HCT116 (cell line): ENCODE results near the gene BHLHE41. TPM values are rescaled to one million over a fixed set of nuclear protein-coding genes. Genes with fewer than 3 reads are reported as not detected.

Source experiments
- ATAC-seq: fragments of 200-7000 bp; cut with Tn5 transposase; 2 replicates; pipeline ENCODE4 v1.9.1; 2020; ENCODE audit warnings: mild to moderate bottlenecking, moderate library complexity
- BruUV-seq: library from RNA; stranded (reverse); fragments of 400-500 nt; replicated peaks from 2 replicates; lab custom pipeline; 2021; lab: Mats Ljungman, UMichigan
- CTCF ChIA-PET: fragments of 300-600 bp; sonication (Branson Sonifier 250); formaldehyde crosslinking; loops from one replicate; lab custom pipeline; 2021; ENCODE audit warnings: antibody characterized with exemption; lab: Charles Lee
- POLR2A ChIA-PET: fragments of 300-600, 350-600 bp; sonication (Branson Sonifier 250); formaldehyde crosslinking; loops from one replicate; lab custom pipeline; 2021; ENCODE audit warnings: antibody characterized with exemption; lab: Charles Lee
- RAD21 ChIA-PET, 2 experiments: fragments of 300-600 bp; sonication (Branson Sonifier 250); formaldehyde crosslinking; loops; one replicate each; lab custom pipeline; 2023; ENCODE audit warnings: low total read pairs in 2 of 2; ENCODE audit not compliant: uncharacterized antibody in 2 of 2, unreplicated experiment in 2 of 2, low non-redundant PET in 1 of 2; lab: Charles Lee
- DNase-seq: peaks from one replicate; pipeline ENCODE4 v3.0.0-alpha.2; 2010; ENCODE audit warnings: low read depth, low spot score
- H2AFZ ChIP-seq: fragments of 200-600 bp; shearing (Covaris generic), sonication (generic); 2 replicates; pipeline ENCODE4 v1.6.1; 2017; ENCODE audit warnings: low read depth, mixed run types, mixed read lengths, antibody characterized with exemption, low read length; ENCODE audit not compliant: poor library complexity, severe bottlenecking
- H3K27ac ChIP-seq: 2 replicates; pipeline ENCODE4 v1.5.1; 2012; ENCODE audit warnings: low read depth, low read length
- H3K27me3 ChIP-seq: fragments of 200-600 bp; sonication (generic); 2 replicates; pipeline ENCODE4 v1.6.1; 2016; ENCODE audit warnings: mixed run types, low read length, mixed read lengths; ENCODE audit not compliant: insufficient read depth
- H3K36me3 ChIP-seq, 2 experiments: fragments of 200-500 bp in 1 of 2; fragments of 200-600 bp in 1 of 2; sonication (Bioruptor generic) in 1 of 2; sonication (generic) in 1 of 2; 2 replicates each; pipeline versions ENCODE4 v1.5.1 to v1.6.1; 2014 to 2016; ENCODE audit warnings: low read length in 2 of 2, inconsistent platforms in 1 of 2, mixed read lengths in 1 of 2, mixed run types in 1 of 2; ENCODE audit not compliant: insufficient read depth in 2 of 2, control insufficient read depth in 1 of 2
- H3K4me1 ChIP-seq, 2 experiments: fragments of 200-600 bp in 1 of 2; sonication (generic) in 1 of 2; 2 replicates each; pipeline versions ENCODE4 v1.5.1 to v1.6.1; 2012 to 2017; ENCODE audit warnings: low read length in 2 of 2, inconsistent platforms in 1 of 2, mild to moderate bottlenecking in 1 of 2, mixed read lengths in 1 of 2, mixed run types in 1 of 2, moderate library complexity in 1 of 2; ENCODE audit not compliant: insufficient read depth in 2 of 2, control insufficient read depth in 1 of 2
- H3K4me2 ChIP-seq: fragments of 200-600 bp; sonication (generic); 2 replicates; pipeline ENCODE4 v1.6.1; 2017; ENCODE audit warnings: mixed run types, low read length, mixed read lengths
- H3K4me3 ChIP-seq, 2 experiments: fragments of 200-600 bp in 1 of 2; sonication (generic) in 1 of 2; replicated peaks in 1 of 2; 2 replicates each; pipeline ENCODE4 v1.5.1; 2011 to 2016; ENCODE audit warnings: low read length in 2 of 2, control low read depth in 1 of 2, low read depth in 1 of 2, mild to moderate bottlenecking in 1 of 2, mixed read lengths in 1 of 2, mixed run types in 1 of 2
- H3K79me2 ChIP-seq: fragments of 200-600 bp; sonication (generic); 2 replicates; pipeline ENCODE4 v1.6.1; 2017; ENCODE audit warnings: mild to moderate bottlenecking, mixed run types, low read length, moderate library complexity, mixed read lengths; ENCODE audit not compliant: insufficient read depth
- H3K9ac ChIP-seq: fragments of 200-600 bp; sonication (generic); 2 replicates; pipeline ENCODE4 v1.6.1; 2016; ENCODE audit warnings: low read length, mixed read lengths
- H3K9me2 ChIP-seq: fragments of 200-600 bp; sonication (generic), shearing (Covaris generic); 2 replicates; pipeline ENCODE4 v1.6.1; 2017; ENCODE audit warnings: mixed run types, mild to moderate bottlenecking, moderate library complexity; ENCODE audit not compliant: insufficient read depth
- H3K9me3 ChIP-seq, 2 experiments: fragments of 200-500 bp in 1 of 2; fragments of 200-600 bp in 1 of 2; sonication (Bioruptor generic) in 1 of 2; sonication (generic) in 1 of 2; 2 replicates each; pipeline ENCODE4 v1.6.1; 2014 to 2017; ENCODE audit warnings: low read length in 2 of 2, mixed read lengths in 2 of 2, inconsistent platforms in 1 of 2, low read depth in 1 of 2, mild to moderate bottlenecking in 1 of 2, mixed run types in 1 of 2, moderate library complexity in 1 of 2; ENCODE audit not compliant: control insufficient read depth in 1 of 2, insufficient read depth in 1 of 2
- H4K20me1 ChIP-seq: fragments of 200-600 bp; sonication (generic), shearing (Covaris generic); 2 replicates; pipeline ENCODE4 v1.6.1; 2017; ENCODE audit warnings: mixed run types, mild to moderate bottlenecking, moderate library complexity; ENCODE audit not compliant: insufficient read depth
- ELF1 ChIP-seq: IDR thresholded peaks from 2 replicates; pipeline ENCODE4 v1.6.1; 2012; ENCODE audit warnings: low read depth, borderline replicate concordance
- EZH2phosphoT487 ChIP-seq: fragments of 200-600 bp; IDR thresholded peaks from 2 replicates; pipeline ENCODE4 v1.6.1; 2018; ENCODE audit warnings: antibody characterized with exemption, borderline replicate concordance
- FOSL1 ChIP-seq: IDR thresholded peaks from 2 replicates; pipeline ENCODE4 v1.6.1; 2012; ENCODE audit warnings: low read depth
- POLR2A ChIP-seq: IDR thresholded peaks from 2 replicates; pipeline ENCODE4 v1.7.0; 2011; ENCODE audit warnings: borderline replicate concordance; ENCODE audit not compliant: insufficient read depth, insufficient read length; ENCODE audit errors: extremely low read depth
- POLR2AphosphoS5 ChIP-seq: IDR thresholded peaks from 2 replicates; pipeline ENCODE4 v1.6.1; 2011; ENCODE audit warnings: mild to moderate bottlenecking, low read depth, low read length, moderate library complexity
- RAD21 ChIP-seq: IDR thresholded peaks from 2 replicates; pipeline ENCODE4 v1.6.1; 2012; ENCODE audit warnings: low read depth, mild to moderate bottlenecking
- SIN3A ChIP-seq: IDR thresholded peaks from 2 replicates; pipeline ENCODE4 v1.6.1; 2012; ENCODE audit warnings: low read depth
- SRF ChIP-seq: IDR thresholded peaks from 2 replicates; pipeline ENCODE4 v1.6.1; 2012; ENCODE audit warnings: low read depth
- TCF7L2 ChIP-seq: IDR thresholded peaks from 2 replicates; pipeline ENCODE4 v1.7.0; 2011; ENCODE audit warnings: borderline replicate concordance, inconsistent platforms; ENCODE audit not compliant: insufficient read depth, insufficient read length; ENCODE audit errors: extremely low read depth
- YY1 ChIP-seq: IDR thresholded peaks from 2 replicates; pipeline ENCODE4 v1.6.1; 2011; ENCODE audit warnings: low read length, low read depth, moderate library complexity, mild to moderate bottlenecking; ENCODE audit not compliant: insufficient replicate concordance; ENCODE audit errors: extremely low read depth
- ZFX ChIP-seq: fragments of 450-650 bp; IDR thresholded peaks from 2 replicates; pipeline ENCODE4 v1.6.1; 2017
- ZNF274 ChIP-seq: fragments of 200-500 bp; sonication (Bioruptor generic); IDR thresholded peaks from 2 replicates; pipeline ENCODE4 v1.6.1; 2014; ENCODE audit warnings: mild to moderate bottlenecking, low read depth, low read length, inconsistent platforms
- intact Hi-C: fragments of 100-400 bp; cut with micrococcal nuclease; formaldehyde crosslinking; loops from 2 replicates; pipeline ENCODE4 v1.10.0; 2022
- total RNA-seq: library from RNA; stranded (reverse); gene quantifications from one replicate; pipeline ENCODE4 v1.2.1, GENCODE V29; 2021; ENCODE audit not compliant: unreplicated experiment
- TF ChIP-seq, protein P1 (sequence below), 3 experiments: fragments of 200-600 bp in 1 of 3; sonication (generic) in 1 of 3; IDR thresholded peaks in 2 of 3; conservative IDR thresholded peaks in 1 of 3; 2 replicates each; pipeline ENCODE4 v1.5.1; 2012 to 2017; ENCODE audit warnings: low read depth in 2 of 3, low read length in 2 of 3, antibody characterized with exemption in 1 of 3, borderline replicate concordance in 1 of 3, control low read depth in 1 of 3, mild to moderate bottlenecking in 1 of 3, mixed read lengths in 1 of 3, mixed run types in 1 of 3, moderate library complexity in 1 of 3; ENCODE audit not compliant: insufficient read depth in 1 of 3
- TF ChIP-seq, protein P2 (sequence below): IDR thresholded peaks from 2 replicates; pipeline ENCODE4 v1.6.1; 2011; ENCODE audit warnings: mild to moderate bottlenecking, low read length, moderate library complexity; ENCODE audit not compliant: insufficient replicate concordance; ENCODE audit errors: extremely low read depth
- TF ChIP-seq, protein P3 (sequence below): IDR thresholded peaks from 2 replicates; pipeline ENCODE4 v1.6.1; 2012

BHLHE41 gene
- total RNA-seq, 1 experiment from 2014 or later: 4.7 TPM

DNA sequence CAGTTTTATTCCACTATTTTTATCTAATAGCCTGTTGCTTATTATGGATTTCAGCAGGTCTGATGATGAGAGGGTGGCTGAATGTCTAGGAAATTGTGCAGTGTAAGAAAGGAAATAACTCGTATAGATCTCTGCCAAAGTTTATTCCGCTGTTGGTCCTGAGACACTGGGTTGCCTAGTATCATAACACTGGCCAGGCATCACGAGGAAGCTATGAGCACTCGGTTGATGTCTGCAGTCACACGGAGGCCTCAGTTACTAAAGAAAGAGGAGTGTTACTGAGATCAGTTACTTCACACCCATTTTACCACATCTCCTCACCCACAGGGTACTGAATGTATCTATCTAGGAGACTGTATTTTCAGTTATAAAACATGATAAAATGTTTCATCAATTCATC is 21.9 kb downstream of the BHLHE41 start:
- no TSS peak for BruUV-seq
- H2AFZ ChIP-seq: no peak overlapping the region
- DNase-seq (no peak), ATAC-seq (no peak)
- ChIA-PET POLR2A (no interaction called here), RAD21 (no interaction called here)
- no peaks in the 10 kb centered on the region for H3K36me3 ChIP-seq
- H3K9ac ChIP-seq: no peak overlapping the region
- no peaks in the 10 kb centered on the region for H3K27me3 ChIP-seq
- no peaks in the 10 kb centered on the region for H3K9me2 ChIP-seq
- no peaks in the 10 kb centered on the region for H3K9me3 ChIP-seq
- no peak for TF ChIP-seq ZFX
- no peak for TF ChIP-seq ELF1
- TF ChIP-seq EZH2phosphoT487: no peak
- no peak for TF ChIP-seq ZNF274
- TF ChIP-seq POLR2A: no peak
- TF ChIP-seq, protein P1, sequence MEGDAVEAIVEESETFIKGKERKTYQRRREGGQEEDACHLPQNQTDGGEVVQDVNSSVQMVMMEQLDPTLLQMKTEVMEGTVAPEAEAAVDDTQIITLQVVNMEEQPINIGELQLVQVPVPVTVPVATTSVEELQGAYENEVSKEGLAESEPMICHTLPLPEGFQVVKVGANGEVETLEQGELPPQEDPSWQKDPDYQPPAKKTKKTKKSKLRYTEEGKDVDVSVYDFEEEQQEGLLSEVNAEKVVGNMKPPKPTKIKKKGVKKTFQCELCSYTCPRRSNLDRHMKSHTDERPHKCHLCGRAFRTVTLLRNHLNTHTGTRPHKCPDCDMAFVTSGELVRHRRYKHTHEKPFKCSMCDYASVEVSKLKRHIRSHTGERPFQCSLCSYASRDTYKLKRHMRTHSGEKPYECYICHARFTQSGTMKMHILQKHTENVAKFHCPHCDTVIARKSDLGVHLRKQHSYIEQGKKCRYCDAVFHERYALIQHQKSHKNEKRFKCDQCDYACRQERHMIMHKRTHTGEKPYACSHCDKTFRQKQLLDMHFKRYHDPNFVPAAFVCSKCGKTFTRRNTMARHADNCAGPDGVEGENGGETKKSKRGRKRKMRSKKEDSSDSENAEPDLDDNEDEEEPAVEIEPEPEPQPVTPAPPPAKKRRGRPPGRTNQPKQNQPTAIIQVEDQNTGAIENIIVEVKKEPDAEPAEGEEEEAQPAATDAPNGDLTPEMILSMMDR (IDR thresholded peaks at IDR 0.05 in 2 of 3, conservative IDR thresholded peaks at IDR 0.05 in 1 of 3; ENCODE audit: borderline replicate concordance in 1 of 3, insufficient read depth in 1 of 3, low read depth in 2 of 3, low read length in 2 of 3): no peak
- no peak for TF ChIP-seq FOSL1
- TF ChIP-seq SIN3A: no peak
- no peak for TF ChIP-seq SRF
- no peak for TF ChIP-seq YY1
- no peak for TF ChIP-seq TCF7L2
- no peak for TF ChIP-seq RAD21
- TF ChIP-seq, protein P2, sequence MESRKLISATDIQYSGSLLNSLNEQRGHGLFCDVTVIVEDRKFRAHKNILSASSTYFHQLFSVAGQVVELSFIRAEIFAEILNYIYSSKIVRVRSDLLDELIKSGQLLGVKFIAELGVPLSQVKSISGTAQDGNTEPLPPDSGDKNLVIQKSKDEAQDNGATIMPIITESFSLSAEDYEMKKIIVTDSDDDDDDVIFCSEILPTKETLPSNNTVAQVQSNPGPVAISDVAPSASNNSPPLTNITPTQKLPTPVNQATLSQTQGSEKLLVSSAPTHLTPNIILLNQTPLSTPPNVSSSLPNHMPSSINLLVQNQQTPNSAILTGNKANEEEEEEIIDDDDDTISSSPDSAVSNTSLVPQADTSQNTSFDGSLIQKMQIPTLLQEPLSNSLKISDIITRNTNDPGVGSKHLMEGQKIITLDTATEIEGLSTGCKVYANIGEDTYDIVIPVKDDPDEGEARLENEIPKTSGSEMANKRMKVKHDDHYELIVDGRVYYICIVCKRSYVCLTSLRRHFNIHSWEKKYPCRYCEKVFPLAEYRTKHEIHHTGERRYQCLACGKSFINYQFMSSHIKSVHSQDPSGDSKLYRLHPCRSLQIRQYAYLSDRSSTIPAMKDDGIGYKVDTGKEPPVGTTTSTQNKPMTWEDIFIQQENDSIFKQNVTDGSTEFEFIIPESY: no peak
- TF ChIP-seq, protein P3, sequence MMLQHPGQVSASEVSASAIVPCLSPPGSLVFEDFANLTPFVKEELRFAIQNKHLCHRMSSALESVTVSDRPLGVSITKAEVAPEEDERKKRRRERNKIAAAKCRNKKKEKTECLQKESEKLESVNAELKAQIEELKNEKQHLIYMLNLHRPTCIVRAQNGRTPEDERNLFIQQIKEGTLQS: no peak
- TF ChIP-seq POLR2AphosphoS5: no peak
- TF ChIP-seq, all 23 proteins: peak for 0
- Histone ChIP-seq H3K27ac (no peak overlapping the region), H3K4me1 (peaks cover 8 to 9% of the 10 kb centered on the region in 2 experiments; a peak in 2 of 4 replicates), H3K79me2 (no peaks in the 10 kb centered on the region), H4K20me1 (no peaks in the 10 kb centered on the region), H3K4me2 (no peak overlapping the region), H3K4me3 (no peak overlapping the region)
- intact Hi-C loops: no loop called here
- CTCF ChIA-PET: no interaction called here
